ENCODE results near the gene S1PR1.
A peak's percentile ranks its signal among the peaks of the same experiment; 100 is the strongest.
"Not testable (repeated sequence)": the region's sequence is repeated elsewhere in the genome, so short reads cannot be mapped to it uniquely, and the experiment has no call there.

Gene S1PR1

GRCh38 chr1:101236516-101237228, at the start of gene S1PR1:
S1PR1 (plus strand) TSS chr1:101237019; CDS start chr1:101238985, 1,966 bp downstream.
- peak; percentile 46 for DNase-seq

DNA sequence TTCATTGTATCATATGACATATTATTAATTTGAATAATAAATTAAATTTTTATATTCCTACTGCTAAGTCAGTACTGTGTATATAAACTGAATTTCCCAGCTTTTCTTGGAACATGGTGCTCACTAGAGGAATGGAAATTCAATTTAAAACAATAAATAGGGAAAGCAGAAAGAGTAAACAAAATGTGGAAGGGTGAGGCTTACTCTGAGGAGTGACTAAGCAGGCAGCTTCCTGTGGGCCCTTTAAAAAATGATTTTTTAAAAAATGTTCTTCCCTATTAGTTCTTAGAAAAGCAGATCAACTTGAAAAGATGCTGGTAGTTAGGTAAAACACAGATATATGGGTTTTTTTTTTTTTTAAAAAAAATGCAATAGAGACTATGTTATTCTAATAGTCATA, 49.5 kb upstream of the S1PR1 start:
- no peak for DNase-seq

GRCh38 chr1:101188331-101188730, 48.5 kb upstream of the S1PR1 start:
- no peak for DNase-seq

DNA sequence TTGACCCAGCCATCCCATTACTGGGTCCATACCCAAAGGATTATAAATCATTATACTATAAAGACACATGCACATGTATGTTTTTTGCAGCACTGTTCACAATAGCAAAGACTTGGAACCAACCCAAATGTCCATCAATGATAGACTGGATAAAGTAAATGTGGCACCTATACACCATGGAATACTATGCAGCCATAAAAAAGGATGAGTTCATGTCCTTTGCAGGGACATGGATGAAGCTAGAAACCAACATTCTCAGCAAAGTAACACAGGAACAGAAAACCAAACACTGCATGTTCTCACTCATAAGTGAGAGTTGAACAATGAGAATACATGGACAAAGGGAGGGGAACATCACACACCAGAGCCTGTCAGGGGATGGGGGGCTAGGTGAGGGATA, 47.9 kb upstream of the S1PR1 start:
- DNase-seq = not testable (repeated sequence)

DNA sequence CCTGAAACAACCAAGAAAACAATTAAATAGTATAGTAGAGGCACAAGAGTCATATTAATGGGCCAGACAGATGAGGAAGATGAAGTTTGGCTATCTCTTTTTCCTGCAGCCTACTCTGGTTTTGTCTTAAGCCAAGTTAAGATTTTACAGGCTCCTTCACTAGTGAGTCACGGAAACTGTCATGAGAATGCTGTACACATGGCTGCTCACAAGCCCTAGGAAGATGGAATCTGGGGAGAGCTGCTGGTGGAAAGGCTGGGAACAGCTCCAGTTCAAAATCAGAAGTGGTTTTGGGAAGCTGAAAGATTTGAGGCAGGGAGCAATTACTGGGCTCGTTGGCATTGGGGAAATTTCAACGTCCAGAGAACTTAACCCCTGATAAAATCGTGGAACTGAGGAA, 46.4 kb upstream of the S1PR1 start:
- DNase-seq = no peak

GRCh38 chr1:101191049-101191448, 45.8 kb upstream of the S1PR1 start:
- DNase-seq = no peak

GRCh38 chr1:101193733-101194169, 43.1 kb upstream of the S1PR1 start:
- no peak for DNase-seq

DNA sequence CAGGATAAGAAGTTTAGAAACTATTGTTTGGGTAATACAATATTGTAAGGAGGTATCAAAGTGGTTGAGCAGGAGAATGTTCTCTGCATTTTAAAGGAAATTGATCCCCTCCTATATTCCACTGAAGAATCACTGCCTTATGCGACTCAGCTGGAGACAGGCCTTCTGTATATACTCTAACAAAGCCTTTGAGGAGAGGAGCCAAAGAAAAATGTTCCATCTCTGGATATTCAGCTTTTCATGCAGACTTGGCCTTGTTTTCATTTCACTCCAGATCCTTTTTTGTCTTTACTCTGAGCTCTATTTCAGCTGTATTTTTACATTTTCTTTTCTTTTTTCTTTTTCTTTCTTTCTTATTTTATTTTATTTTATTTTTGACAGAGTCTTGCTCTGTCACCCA, 42.1 kb upstream of the S1PR1 start:
- DNase-seq = no peak

DNA sequence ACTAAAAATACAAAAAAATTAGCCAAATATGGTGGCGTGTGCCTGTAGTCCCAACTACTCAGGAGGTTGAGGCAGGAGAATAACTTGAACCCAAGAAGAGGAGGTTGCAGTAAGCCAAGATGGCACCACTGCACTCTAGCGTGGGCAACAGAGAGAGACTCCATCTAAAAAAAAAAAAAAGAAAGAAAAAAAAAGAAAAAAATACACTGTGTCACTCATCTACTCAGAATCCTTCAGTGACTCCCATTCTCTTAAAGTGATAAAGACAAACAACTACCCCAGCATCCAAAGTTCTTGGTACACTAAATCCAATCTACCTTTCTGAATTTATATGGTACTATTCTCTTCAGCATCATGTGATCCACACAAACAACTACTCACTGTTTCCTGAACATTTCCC, 40.2 kb upstream of the S1PR1 start:
- no peak for DNase-seq

GRCh38 chr1:101198842-101199636, 37.8 kb upstream of the S1PR1 start:
- no peak for DNase-seq

DNA sequence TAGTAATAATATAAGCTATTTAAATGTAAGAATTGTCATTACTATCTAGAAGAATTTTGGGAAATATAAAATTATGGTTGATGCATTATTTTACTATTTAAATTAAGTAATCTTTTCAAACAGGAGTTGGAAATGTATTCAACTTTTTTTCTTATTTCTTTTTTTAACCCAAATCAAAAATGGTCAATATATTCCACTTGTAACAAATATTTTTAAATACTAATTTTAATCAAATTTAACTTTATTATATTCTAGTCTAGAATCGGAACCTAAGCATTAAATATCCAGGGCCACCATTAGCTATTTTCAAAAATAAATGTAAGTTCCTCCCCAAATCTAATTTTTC, 37.2 kb upstream of the S1PR1 start:
- DNase-seq = no peak

DNA sequence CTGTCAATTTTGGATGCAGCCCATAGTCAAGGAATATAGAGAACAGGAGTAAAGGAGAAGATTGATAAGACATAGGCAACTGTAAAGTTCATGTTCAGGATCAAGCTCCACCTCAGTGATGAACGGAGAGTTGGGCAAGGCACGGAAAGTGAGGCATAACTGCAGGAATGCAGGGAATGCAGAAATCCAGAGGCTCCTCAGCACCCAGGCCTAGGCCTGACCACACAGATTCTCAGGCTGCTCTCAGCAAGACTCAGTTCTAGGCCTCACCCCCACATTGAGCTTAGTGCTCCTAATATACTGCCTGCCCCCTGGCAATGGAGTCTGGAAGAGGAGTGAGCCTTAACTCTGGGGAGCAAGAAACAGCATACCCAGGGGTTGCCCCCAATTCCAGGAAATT, 36.3 kb upstream of the S1PR1 start:
- DNase-seq = no peak

DNA sequence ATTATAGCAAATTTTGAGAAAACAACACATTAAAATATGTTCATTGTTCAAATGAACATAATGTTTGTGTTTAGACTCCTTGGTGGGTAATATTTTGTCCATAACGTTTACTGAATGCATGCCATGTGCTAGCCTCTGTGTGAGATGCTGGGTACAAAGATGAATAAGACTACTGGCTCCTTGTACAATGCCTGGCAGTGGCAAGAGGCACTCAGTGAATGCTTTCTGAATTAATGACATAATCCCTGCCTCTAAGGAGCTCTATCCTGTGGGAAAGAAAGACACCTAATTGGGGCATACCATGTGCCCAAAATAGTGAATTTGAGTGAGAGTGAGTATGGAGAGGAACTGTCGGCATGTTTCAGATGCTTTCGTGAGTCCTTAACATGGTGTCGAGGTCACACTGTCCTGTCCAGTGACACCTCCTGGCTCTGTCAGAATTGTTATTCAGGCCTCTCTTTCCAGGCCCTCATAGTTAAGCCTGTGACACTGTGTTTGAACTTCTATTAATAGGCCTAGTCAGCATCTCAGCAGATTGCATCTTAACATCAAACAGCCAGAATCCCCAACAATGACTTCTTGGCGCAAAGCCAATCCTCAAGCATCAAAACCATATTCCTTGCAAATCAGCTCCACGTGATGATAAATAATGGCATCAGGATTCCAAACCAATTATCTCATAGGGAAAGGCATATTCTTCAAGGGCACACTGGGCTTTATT, 32.8 kb upstream of the S1PR1 start:
- peak; percentile 65 for DNase-seq

DNA sequence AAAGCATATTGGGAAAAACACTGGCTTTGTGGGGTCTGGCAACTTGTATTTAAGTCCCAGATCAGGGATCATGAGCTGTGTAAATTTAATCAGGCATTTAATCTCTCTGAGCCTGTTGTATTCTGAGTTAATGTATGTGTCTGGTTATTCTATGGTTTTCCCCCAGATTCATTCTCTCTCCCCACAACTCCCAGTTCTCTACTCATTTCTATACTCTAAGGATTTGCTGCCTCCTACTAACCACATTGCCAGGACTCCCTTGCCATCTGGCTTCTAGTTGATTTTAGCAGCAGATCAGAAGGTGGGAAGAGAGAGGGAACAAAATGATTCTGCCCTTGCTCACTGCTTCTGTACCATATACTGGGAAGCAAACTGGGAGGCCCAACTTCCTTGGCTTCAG, 31.4 kb upstream of the S1PR1 start:
- DNase-seq = no peak

DNA sequence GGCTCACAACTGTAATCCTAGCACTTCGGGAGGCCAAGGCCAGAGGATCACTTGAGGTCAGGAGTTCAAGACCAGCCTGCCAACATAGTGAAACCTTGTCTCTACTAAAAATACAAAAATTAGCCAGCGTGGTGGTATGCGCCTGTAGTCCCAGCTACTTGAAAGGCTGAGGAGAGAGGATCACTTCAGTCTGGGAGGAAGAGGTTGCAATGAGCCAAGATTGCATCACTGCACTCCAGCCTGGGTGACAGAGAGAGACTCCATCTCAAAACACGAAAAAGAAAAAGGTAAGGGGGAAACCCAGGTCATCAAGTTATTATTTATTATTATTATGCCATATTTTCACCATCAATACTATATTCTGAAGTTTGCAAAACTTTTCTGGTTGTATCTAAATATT, 30.7 kb upstream of the S1PR1 start:
- DNase-seq = not testable (repeated sequence)

DNA sequence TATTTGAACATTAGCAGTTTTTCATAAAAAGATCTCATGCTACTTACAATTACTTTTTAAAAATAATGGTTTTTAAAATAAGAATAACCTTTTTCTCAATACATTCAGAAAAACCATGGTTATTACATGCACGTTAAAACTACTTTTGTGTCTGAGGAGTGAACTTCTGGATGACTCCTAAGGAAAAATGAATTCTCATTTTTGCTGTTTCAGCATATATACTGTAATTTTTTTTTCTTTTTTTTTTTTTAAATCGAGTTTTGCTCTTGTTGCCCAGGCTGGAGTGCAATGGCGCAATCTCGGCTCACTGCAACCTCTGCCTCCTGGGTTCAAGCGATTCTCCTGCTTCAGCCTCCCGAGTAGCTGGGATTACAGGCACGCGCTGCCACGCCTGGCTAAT, 29.5 kb upstream of the S1PR1 start:
- not testable (repeated sequence) for DNase-seq

- DNase-seq = no peak
Observed at GRCh38 chr1:101207891-101208290, 28.9 kb upstream of the S1PR1 start.

GRCh38 chr1:101215363-101216011, 21.3 kb upstream of the S1PR1 start:
- no peak for DNase-seq

- peak; percentile 55 for DNase-seq
Observed at GRCh38 chr1:101216623-101217022, 20.2 kb upstream of the S1PR1 start.

DNA sequence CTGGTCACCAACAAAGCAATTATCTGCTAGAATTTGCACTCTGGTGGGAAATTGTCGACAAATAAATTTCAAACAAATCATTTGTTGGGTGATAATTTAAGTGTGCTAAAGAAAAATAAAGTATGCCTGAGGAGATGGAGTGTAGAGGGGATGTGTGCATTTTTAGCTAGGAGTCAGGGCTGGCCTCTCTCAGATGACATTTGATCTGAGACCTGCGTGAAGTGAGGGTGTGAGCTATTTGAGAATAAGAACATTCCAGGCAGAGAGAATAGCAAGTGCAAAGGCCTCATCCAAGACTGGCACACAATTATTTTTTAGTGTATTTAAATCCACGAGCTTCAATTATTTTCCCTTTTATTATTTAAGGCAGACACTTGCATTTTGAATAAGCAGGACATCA, 19.7 kb upstream of the S1PR1 start:
- DNase-seq = no peak

DNA sequence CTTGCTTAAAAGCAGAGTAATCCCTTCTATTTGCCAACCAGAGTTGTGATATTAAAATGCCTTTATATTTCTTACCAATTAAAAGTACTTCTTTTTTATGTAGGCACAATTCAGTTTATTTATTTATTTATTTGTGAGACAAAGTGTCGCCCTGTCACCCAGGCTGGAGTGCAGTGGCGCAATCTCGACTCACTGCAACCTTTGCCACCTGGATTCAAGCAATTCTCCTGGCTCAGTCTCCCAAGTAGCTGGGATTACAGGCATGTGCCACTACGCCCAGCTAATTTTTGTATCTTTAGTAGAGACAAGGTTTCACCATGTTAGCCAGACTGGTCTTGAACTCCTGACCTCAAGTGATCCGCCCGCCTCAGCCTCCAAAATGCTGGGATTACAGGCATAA, 17.9 kb upstream of the S1PR1 start:
- not testable (repeated sequence) for DNase-seq

DNA sequence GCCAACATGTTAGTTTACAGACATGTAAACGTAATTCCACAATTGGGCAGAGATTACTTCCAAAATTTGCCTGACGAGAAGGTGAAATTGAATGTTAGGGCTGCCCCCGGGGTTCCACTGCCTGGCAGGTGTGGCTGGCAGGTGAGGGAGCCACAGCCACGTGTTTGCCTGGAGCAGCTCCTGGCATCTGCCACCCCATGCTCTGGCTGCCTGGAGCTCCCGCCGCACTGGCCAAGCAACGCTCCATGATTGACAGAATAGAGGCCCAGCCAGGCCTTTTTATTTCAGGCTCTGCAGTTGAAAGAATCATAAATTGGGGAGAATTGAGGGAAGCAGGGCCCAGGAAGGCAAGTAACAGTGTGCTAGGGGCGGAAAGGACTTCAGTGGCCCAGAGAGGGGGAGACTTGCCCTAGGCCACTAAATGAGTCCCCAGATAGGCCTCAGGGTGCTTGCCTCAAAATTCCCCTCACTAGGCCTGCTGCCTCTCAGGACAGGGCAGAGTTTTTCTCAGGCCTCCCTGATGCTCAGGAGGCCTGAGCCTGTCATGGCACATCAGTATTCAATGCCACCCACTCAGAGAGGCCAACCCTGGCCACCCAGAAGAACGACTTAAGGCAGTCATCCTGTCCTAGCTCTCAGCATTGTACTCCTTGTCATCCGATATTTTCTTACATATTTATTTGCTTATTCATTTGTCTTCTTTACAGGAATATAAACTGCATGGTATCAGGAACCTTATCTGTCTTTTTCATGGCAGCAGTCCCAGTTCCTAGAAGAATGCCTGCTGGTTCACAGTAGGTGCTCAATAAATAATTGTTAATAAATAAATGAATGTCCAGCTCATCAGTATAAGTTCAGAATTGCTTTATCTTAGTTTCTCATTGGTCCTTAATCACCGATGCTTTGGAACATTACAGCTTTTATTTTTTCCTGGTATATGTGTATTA, 16.6 kb upstream of the S1PR1 start:
- DNase-seq = peak; percentile 19

Measured in NCI-H345 (cell line).